Measurements from ENCODE around the gene SEPTIN3.

Gene SEPTIN3

GRCh38 chr22:41976070-41976901 is 7.0 kb downstream of the SEPTIN3 start:
- no peak for DNase-seq

GRCh38 chr22:41976961-41977566 is 7.8 kb downstream of the SEPTIN3 start:
- no peak for DNase-seq

GRCh38 chr22:41978732-41979131 is 9.5 kb downstream of the SEPTIN3 start:
- no peak for DNase-seq

GRCh38 chr22:41979423-41980250 is 10.4 kb downstream of the SEPTIN3 start:
- DNase-seq = no peak

- no peak for DNase-seq
Observed at GRCh38 chr22:41982865-41983264, 13.6 kb downstream of the SEPTIN3 start.

DNA sequence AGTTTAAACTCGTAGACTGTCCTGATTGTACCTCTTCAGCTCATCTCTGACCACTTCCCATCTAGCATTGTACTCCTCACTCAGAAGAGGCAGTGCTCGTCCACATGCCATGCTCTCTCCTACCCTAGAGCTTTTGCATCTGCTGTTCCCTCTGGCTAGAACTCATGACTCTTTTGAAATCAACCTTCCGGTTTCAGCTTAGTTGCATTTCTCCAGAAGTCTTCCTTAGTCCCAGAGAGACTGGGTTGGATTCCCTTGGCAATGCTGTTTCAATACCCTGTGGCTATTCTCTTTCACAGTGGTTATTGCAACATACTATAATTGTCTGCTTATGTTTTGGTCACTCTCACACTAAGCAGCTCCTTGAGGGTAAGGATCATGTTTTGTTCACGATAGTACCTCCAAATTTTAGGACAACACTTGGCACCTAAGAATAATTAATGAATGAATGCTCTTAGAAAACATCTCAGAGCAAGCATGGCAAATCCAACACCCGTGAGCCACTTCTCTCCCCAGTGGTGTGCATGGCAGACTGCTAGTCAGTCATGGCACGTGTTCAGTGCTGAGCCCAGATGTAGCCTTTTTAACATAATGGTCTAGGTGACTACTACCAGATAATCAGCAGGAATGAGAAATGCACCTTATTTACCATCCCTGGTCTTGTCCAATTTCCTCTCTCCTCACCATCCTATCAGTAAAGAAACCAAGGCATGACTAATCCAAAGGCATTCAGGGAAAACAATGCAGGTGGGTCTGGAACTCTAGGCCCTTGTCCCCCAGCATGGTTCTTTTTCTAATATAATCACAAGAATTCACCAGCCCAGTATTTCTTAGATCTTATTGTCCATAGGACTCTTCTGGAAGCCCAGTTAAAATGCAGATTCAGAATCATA is 14.5 kb downstream of the SEPTIN3 start:
- peak; percentile 22 for DNase-seq

DNA sequence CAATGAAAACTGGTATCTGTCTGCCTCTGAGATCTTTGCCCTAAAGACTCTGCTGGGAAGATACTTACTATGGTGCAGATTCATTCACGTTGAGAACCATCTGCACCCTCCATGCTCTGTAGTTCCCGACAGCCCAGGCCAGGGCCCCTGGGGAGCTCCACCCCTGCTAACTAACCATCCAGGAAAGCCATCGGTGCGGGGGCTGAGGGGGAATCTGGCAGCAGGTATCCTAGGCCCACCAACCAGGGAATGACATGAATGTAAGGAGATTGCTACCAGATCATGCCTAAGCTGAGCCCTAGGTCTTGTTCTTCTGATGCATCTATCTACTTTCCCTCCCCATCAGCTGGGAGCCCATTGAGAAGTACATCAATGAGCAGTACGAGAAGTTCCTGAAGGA is 18.0 kb downstream of the SEPTIN3 start:
- no peak for DNase-seq

DNA sequence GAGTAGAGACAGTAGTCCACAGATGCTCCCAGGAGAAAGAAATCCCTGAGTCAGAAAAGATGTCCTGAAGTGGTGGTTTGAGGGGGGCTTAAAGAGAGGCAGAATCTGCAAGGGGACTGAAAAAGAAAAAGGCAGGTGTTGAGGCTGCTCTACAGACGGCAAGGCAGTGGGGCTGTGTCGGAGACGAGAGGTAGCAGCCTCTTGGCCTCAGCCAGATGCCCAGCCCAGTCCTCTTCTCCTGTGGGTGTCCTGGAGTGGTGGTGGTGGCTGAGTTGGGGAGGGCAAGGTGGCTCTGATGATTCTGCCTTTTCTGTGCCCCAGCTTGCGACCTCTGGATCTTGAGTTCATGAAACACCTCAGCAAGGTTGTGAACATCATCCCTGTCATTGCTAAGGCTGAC is 20.0 kb downstream of the SEPTIN3 start:
- no peak for DNase-seq

DNA sequence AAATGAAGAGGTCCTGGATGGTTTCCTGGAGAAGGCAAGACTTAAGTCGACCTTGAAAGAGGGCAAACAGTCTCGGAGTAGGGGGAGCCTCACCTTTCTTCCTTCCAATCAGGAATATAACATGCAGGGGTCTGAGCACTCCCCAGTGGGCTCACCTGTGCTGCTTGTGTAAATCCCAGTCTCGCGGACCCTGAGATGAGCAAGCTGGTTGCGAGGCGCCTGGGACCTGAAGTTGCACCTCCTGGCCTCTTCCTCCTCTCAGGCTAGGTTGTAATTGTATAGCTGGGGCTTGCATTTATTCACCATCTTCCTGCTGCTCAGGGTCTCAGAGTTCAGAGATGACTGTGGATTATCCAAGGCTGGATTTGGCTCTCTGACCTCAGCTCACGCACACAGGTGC is 21.9 kb downstream of the SEPTIN3 start:
- no peak for DNase-seq

DNA sequence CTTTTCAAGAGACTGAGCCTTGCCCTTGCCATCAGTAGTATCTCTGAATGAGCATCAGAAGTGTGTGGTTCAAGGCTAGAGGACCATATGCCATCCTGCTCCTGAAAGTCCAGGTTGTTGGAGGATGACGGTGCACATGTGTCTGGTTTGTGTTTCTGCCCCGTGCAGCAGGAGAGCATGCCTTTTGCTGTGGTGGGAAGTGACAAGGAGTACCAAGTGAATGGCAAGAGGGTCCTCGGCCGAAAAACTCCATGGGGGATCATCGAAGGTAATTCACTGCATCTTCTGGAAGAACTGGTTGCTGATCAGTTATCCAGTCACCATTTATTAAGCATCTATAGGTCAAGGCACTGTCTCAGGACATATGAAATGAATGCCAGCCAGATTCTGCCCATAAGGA is 23.3 kb downstream of the SEPTIN3 start:
- no peak for DNase-seq

GRCh38 chr22:41995211-41995610 is 26.0 kb downstream of the SEPTIN3 start:
- DNase-seq = no peak

DNA sequence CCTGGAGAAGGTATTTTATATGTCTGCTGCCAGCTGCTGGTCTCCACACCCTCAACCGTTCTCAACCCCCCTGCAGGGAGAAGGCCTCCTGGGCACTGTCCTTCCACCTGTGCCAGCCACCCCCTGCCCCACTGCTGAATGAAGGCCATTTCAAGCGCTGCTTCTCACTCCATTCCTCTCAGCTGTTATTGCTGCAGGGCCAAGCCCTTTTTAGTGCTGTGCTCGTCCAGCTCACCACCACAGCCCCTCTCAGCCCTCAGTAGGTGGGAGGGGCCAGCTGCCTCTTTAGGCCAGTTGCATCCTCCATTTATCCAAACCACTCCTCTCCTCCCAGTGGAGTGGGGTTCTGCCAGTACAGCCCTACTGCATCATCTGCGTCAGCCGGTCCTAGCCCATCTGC is 27.6 kb downstream of the SEPTIN3 start:
- DNase-seq = no peak

DNA sequence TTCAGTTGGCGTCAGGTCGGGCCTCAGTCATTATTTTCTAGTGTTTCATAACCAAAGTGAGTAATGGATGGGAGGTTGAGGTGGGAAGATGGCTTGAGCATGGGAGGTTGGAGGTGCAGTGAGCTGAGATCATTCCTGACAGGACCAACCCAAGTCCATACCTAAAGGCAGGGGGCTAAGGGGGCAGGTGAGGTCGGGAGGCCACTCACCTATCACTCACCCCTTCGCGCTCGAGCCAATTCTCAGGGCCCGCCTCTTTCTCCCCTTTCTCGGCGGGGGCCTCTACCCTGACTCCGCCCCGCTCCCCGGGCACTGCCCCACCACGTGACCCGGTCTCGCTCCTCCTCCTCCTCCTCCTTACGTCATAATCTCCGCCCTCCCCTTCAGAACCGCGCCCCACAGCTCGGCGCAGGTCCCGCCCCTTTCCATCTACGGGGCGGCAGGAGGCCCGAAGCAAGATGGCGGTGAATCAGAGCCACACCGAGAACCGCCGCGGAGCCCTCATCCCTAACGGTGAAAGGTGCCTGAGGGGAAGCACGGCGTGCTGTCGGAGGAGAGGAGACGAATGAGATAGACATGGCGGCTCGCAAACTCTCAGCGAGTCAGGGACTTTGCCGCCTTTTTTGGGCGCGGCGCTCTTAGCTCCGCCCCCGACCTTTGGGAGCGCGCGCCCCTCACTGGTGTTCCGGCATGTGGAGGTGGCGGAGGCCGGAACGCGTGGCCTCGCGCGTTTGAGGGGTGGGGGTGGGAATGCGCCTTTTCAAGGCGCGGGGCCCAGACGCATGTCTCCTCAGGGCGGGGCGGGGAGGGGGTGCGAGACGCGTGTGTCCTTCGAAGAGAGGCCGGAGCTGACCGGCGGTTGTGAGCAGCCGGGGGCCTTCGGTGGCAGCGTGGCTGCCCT is 29.4 kb downstream of the SEPTIN3 start, which contains the start of gene WBP2NL:
Gene WBP2NL, plus strand, starts transcription at position 428 of the 901 bp plus-strand sequence. Its CDS starts 31 bp downstream, at position 459.
- DNase-seq = no peak

DNA sequence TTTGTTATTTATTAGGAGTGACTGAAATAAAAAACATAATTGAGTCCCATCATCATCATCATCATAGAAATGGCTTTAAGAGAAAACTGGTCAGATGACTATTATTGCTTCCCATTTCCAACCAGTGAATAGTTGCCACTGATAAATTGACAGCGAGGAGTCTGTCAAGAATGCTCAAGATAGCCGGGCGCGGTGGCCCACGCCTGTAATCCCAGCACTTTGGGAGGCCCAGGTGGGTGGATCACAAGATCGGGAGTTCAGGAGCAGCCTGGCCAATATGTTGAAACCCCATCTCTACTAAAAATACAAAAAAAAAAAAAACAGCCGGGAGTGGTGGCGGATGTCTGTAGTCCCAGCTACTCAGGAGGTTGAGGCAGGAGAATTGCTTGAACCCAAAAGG is 31.2 kb downstream of the SEPTIN3 start:
- DNase-seq = no peak

- no peak for DNase-seq
Observed at GRCh38 chr22:42001121-42001520, 31.9 kb downstream of the SEPTIN3 start.

- no peak for DNase-seq
Observed at GRCh38 chr22:42001706-42002105, 32.5 kb downstream of the SEPTIN3 start.

DNA sequence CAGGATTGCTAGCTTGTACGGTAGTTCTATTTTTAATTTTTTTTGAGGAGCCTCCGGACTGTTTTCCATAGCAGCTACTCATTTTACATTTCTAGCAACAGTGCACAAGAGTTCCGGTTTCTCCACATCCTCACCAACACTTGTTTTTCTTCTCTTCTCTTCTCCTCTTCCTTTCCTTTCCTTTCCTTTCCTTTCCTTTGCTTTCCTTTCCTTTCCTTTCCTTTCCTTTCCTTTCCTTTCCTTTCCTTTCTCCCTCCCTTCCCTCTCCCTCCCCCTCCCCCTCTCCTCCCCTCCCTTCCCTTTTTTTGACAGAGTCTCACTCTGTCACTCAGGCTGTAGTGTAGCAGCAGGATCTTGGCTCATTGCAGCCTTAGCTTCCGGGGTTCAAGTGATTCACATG is 38.7 kb downstream of the SEPTIN3 start:
- no peak for DNase-seq

GRCh38 chr22:42010778-42011177 is 41.5 kb downstream of the SEPTIN3 start:
- DNase-seq = no peak

- DNase-seq = no peak
Observed at GRCh38 chr22:42013385-42013784, 44.1 kb downstream of the SEPTIN3 start.

DNA sequence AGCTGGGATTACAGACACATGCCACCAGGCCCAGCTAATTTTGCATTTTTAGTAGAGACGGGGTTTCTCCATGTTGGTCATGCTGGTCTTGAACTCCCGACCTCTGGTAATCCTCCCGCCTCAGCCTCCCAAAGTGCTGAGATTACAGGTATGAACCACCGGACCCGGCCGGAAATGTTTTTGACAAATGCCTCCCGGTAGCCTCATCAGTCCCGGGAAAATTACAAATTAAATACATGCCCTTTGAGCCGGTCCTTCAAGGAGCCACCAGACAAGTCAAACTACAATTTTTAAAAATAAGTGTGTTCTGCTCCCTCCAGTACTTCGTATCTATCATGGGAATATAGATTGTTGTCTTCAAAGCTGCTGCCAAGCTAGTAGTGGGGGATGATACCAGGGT is 46.9 kb downstream of the SEPTIN3 start:
- no peak for DNase-seq

DNA sequence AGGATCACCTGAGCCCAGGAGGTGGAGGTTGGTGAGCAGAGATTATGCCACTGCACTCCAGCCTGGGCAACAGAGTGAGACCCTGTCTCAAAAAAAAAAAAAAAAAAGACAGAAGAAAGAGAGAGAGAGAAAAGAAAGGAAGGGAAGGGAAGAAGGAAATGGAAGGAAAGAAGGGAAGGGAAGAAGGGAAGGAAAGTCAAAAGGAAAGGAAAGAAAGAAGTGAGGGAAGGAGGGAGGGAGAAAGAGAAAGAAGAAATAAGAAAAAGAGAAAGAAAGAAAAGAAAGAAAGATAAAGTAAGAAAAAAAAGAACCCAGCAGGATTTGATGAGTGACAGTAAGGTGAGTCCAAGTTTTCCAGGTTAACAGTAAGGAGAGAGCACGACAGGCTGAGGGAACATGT is 49.0 kb downstream of the SEPTIN3 start:
- DNase-seq = no peak
